GM20431 (cell line): ENCODE data around the gene PACRG.

Experiments
- in situ Hi-C: fragments of 300-500 bp; cut with MseI, MboI; formaldehyde crosslinking; loops from one replicate; pipeline ENCODE4 v1.15.0; 2020; ENCODE audit warnings: low sequenced_read_pairs; ENCODE audit not compliant: unreplicated experiment

Gene PACRG

GRCh38 chr6:163183806-163184205 is 456.0 kb downstream of the PACRG start:
- in situ Hi-C loops, result no loop called here

- in situ Hi-C loops, result no loop called here
Measured at GRCh38 chr6:163185744-163186143, 458.0 kb downstream of the PACRG start.

- in situ Hi-C loops, result no loop called here
Measured at GRCh38 chr6:163186527-163186926, 458.8 kb downstream of the PACRG start.

- in situ Hi-C loops, result no loop called here
Measured at GRCh38 chr6:163187201-163187600, 459.4 kb downstream of the PACRG start.

GRCh38 chr6:163187606-163188005 is 459.8 kb downstream of the PACRG start:
- in situ Hi-C loops, result no loop called here

- in situ Hi-C loops, result no loop called here
Measured at GRCh38 chr6:163188746-163189145, 461.0 kb downstream of the PACRG start.

- in situ Hi-C loops, result no loop called here
Measured at GRCh38 chr6:163189609-163190008, 461.8 kb downstream of the PACRG start.

- in situ Hi-C loops, result no loop called here
Measured at GRCh38 chr6:163190786-163191185, 463.0 kb downstream of the PACRG start.

GRCh38 chr6:163191704-163192537 is 464.1 kb downstream of the PACRG start:
- in situ Hi-C loops, result no loop called here

GRCh38 chr6:163192591-163192990 is 464.8 kb downstream of the PACRG start:
- in situ Hi-C loops, result no loop called here

- in situ Hi-C loops, result no loop called here
Measured at GRCh38 chr6:163193326-163193725, 465.6 kb downstream of the PACRG start.

GRCh38 chr6:163195721-163196691 is 468.2 kb downstream of the PACRG start:
- in situ Hi-C loops, result no loop called here

GRCh38 chr6:163197839-163198238 is 470.1 kb downstream of the PACRG start:
- in situ Hi-C loops, result no loop called here

- in situ Hi-C loops, result no loop called here
Measured at GRCh38 chr6:163198396-163198795, 470.6 kb downstream of the PACRG start.

- in situ Hi-C loops, result no loop called here
Measured at GRCh38 chr6:163199371-163199770, 471.6 kb downstream of the PACRG start.

GRCh38 chr6:163200289-163200688 is 472.5 kb downstream of the PACRG start:
- in situ Hi-C loops, result no loop called here

- in situ Hi-C loops, result no loop called here
Measured at GRCh38 chr6:163200694-163201093, 472.9 kb downstream of the PACRG start.

- in situ Hi-C loops, result no loop called here
Measured at GRCh38 chr6:163201855-163202254, 474.1 kb downstream of the PACRG start.

- in situ Hi-C loops, result no loop called here
Measured at GRCh38 chr6:163206196-163206595, 478.4 kb downstream of the PACRG start.

- in situ Hi-C loops, result no loop called here
Measured at GRCh38 chr6:163207431-163208383, 479.9 kb downstream of the PACRG start.
